ENCODE results near the gene NR2C2.

The NR2C2 gene

GRCh38 chr3:15063656-15064286 is 116.4 kb downstream of the NR2C2 start:
- DNase-seq (ENCODE audit: low read depth) = no peak

DNA sequence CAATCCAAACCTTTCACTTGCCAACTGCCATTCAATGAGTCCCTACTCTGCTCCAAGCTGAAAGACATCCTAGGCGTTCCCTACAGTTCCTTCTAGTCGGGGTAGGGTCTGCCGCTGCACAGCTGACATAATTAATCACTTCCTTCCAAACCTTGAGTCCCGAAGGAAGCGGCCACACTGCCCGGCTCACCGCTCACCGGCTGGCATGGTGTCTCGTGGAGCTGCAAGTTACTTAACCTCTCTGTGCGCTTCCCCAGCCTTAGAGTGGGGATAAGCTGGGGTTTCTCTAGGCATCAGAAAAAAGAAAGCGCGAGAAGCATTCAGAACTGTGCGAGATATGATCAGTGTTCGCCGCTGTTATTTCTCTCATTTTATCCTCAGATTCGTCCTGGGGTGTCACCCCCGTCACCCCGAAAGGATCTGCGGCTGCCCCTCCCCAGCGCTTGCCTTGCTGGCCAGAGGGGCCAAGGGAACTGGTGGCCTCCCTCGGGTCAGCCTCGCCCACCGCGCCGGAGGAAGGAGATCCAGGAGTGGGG is 117.0 kb downstream of the NR2C2 start:
- no peak for DNase-seq (ENCODE audit: low read depth)

- peak; percentile 72 for DNase-seq (ENCODE audit: low read depth)
Observed at GRCh38 chr3:15064835-15065549, 117.6 kb downstream of the NR2C2 start, which contains the start of gene MRPS25. TSS of gene MRPS25 (minus strand) at chr3:15065315. CDS start at chr3:15065194, 121 bp downstream.

DNA sequence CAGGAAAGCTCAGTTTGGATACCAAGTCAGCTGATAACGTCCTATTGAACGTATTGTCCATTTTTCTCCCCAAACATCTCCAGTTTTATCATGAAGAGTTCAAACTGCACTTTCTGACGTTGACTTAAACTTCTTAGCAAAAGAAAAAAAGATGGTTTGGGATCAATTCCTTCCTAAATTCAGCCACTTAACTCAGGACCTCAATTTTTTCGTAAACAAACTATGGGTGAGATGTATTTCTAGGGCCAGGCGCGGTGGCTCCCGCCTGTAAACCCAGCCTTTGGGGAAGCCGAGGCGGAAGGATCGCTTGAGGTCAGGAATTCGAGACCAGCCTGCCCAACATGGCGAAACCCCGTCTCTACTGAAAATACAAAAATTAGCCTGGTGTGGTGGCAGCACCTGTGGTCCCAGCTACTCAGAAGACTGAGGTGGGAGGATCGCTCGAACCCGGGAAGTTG is 118.2 kb downstream of the NR2C2 start:
- no peak for DNase-seq (ENCODE audit: low read depth)

GRCh38 chr3:15066467-15066866 is 119.1 kb downstream of the NR2C2 start:
- no peak for DNase-seq (ENCODE audit: low read depth)

- DNase-seq (ENCODE audit: low read depth) = no peak
Observed at GRCh38 chr3:15069441-15069840, 122.1 kb downstream of the NR2C2 start.

- DNase-seq (ENCODE audit: low read depth) = no peak
Observed at GRCh38 chr3:15071699-15072098, 124.3 kb downstream of the NR2C2 start.

GRCh38 chr3:15074500-15074899 is 127.1 kb downstream of the NR2C2 start:
- DNase-seq (ENCODE audit: low read depth) = no peak

DNA sequence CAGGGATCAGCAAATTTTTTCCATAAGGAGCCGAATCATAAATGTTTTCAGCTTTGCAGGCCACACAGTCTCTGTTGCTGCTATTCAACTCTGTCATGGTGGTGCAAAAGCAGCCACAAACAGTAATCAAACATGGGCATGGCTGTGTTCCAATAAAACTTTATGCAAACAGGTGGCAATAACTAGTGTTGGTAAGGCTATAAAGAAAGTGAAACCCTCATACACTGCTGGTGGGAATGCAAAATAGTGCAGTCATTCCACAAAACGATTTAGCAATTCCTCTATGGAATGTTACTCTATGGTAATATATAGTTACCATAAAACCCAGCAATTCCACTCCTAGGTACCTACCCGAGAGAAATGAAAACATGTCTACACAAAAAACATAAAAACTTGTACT is 131.7 kb downstream of the NR2C2 start:
- DNase-seq (ENCODE audit: low read depth) = no peak

DNA sequence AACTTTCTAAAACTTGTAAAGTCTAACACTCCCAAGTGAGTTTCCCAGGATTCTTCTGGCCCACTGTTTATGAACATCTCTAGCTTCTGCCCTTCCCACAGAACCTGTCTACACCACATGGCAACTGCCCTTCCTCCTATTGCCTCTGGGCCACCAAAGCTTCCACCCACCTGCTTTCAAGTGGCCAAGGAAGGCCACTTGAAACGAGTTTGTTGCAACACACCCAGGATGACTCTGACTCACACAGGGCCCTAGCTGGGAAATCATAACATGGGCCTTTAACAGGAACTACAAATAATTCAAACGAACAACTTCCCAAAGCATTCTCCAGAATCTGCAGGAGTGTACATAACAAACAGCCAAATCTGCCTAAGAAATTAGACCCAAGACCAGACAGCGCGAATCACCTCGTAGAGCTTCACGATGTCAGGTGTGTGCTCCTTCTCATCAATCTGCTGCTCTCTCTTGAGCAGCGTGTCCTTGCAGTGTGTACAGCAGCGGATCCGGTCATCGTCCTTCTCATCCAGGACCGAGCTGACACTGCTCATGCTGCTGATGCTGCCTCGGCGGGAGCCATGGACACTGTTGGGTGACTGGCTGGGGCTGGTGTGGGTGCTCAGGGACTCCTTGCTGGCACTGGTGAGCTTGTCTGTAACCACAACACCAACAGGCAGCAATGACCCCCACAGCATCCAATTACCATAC is 134.7 kb downstream of the NR2C2 start:
- DNase-seq (ENCODE audit: low read depth) = no peak

DNA sequence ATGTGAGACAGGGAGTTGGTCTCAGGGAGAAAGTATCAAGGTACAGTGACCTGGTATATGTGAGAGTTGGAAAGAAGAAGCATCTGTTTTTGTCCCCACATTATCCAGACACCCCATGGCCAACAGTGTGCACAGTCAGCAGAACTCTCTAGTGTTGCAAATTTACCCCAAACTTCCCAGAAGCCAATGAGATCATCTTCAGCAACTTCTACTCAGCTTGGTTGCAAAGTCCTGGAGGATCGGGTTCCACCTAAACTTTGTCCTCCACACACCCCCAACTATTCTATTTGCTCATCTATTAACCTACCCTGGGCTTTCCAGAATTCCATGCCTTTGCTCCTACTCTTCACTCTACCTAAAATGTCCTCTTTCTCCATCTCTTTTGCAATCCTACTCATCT is 135.9 kb downstream of the NR2C2 start:
- DNase-seq (ENCODE audit: low read depth) = no peak

- no peak for DNase-seq (ENCODE audit: low read depth)
Observed at GRCh38 chr3:15086263-15086662, 138.9 kb downstream of the NR2C2 start.

DNA sequence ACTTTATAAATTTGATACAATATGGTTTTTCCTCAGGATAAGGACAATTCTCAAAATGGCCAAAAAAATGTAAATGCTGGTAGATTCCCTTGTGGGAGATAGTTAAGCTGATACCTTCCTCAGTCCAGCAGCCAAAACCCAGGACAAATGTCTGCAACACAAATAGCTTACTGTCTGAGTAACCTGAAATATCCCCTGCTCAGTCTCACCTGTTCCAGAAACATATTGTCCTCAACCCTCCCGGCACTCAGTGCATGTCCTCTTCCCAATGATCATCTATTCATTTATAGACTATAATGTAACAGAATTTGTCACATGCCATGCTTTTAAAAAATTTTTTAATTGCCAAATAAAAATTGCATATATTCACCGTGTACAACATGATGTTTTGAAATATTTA is 139.3 kb downstream of the NR2C2 start:
- DNase-seq (ENCODE audit: low read depth) = no peak

DNA sequence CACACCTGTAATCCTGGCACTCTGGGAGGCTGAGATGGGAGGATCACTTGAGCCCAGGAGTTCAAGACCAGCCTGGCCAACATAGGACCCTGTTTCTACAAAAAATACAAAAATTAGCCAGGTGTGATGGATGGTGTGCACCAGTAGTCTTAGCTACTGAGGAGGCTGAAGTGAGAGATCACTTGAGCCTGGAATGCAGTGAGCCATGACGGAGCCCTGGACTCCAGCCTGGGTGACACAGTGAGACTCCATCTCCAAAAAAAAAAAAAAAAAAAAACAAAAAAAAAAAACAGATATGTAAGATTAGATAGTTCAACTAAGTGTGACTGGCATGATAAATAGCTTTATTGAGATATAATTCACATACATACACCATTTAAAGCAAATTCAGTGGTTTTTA is 141.8 kb downstream of the NR2C2 start:
- no peak for DNase-seq (ENCODE audit: low read depth)

GRCh38 chr3:15091575-15091974 is 144.2 kb downstream of the NR2C2 start:
- DNase-seq (ENCODE audit: low read depth) = no peak

DNA sequence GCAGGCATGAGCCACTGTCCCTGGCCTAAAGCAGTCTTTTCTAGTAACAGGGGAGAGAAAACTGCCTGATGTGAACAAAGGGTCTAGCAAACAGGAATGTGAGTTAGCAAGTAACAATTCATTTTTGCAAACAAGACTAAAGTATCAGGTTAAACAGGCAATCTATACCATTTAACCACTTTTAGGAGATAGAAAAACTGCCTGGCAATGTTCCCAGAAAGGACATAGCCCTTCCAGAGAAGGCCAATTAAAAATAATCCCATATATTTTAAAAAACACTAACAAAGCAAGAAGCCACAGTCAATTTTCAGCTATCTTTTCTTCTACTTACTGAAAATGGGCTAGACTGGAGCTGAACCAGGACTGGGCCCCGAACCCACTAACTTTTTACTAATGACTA is 145.3 kb downstream of the NR2C2 start:
- DNase-seq (ENCODE audit: low read depth) = no peak

DNA sequence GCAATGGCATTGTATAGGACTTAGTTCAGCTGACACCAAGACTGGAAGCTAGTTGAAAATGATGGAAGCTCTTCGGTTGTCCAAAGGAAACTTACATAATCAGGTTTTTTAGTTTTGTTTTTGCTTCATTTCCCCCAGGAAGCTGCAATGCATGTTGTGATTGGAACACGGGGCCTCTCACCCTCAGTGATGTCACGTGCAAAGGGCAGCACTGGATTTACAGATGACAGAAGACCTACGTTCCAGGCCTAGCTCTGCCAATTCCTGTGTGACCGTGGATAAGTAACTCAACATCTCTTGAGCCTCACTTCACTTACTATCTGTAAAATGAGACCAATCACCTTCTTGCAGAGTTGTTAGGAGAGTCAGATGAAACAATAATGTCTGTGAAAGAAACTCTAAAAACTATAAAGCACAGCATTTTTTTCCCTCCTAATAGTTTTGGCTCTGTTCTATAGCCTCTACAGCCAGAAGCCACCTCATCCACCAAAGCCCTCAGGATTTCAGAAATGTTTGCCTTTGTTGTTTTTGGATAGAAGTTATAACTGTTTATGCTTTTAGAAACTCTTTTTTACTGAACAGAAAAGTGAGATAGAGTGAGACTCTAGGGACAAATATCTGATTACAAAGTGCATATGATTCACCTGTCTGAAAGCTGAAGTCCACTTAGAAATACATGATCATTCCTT is 146.9 kb downstream of the NR2C2 start:
- no peak for DNase-seq (ENCODE audit: low read depth)

DNA sequence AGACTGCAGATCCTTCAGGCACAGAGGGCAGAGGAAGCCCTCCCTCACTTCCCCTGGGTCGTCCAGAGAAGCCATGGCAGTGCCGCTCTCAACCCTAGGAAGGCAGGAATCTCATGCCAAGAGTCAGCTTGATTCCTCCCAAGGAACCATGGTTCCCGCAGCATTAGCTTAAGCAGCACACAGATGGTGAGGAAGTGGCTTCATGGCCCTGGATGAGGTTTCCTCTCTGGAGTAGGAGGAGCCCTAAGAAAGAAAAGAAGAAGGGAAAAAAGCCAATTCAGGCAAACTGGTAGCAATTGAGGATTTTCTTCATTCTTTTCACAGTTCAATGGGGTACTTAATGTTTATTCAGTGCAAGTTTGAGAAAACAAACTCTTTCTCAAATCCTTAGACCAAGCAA is 148.7 kb downstream of the NR2C2 start:
- DNase-seq (ENCODE audit: low read depth) = no peak

- no peak for DNase-seq (ENCODE audit: low read depth)
Observed at GRCh38 chr3:15097891-15098290, 150.5 kb downstream of the NR2C2 start.

All from stimulated activated CD8-positive, alpha-beta memory T cell treated with anti-CD3 and anti-CD28 coated beads, Interleukin-7, amount 100 ng/mL, for 24 hours (primary cell).